Germinal center (tissue), 1 donor: ENCODE data around the gene ACOXL.

ENCODE experiments used
- DNase-seq: peaks from one replicate; pipeline ENCODE4 v3.0.0; 2012; ENCODE audit warnings: mixed read lengths, low spot score

ACOXL gene

DNA sequence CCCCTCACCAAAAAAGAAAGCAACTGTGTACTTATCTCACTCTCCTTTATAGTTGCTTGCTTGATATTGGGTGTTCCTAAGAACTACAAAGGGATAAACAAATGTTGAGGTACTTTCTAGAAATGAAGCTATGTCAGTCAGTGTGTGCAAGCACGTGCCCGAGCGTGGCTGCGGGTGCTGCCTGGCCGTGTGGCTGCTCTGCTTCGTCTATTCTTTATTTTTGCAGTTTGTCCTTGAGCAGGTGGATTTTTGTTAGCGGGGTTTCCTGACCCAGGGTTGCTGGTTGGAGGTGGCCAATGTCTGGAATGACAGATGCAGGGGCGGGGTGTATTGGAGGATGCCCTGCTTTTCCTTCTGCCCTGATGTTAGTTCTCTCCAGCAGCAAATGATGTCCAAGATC lies 62.6 kb downstream of the ACOXL start:
- no peak for DNase-seq

DNA sequence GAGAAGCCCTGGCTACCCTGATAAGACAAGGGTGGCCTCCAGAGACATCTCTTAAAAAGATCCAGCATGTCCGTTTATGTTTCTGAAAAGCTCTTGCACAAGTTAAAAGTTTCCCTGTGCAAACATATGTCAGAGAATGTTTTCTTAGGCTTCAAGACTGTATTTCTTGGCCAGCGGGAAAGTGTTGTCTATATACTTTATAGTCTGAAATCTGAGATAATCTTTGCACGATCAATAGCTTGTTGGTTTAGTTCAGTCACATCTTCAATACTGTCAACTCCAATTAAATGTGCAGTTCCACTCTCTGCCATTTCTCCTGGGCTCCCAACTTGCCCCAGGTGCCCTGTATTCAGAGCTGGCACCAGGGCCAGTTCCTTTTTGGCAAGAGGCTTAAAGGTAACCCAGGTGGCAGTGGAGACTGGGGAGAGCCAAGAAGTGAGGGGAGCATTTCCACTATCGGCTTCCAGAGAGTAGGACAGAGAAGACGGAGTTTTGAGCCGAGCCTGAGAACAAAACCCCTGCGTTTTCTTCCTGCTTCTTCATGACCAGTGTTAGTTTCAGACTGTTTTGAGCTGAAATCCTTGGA lies 64.4 kb downstream of the ACOXL start:
- no peak for DNase-seq

DNA sequence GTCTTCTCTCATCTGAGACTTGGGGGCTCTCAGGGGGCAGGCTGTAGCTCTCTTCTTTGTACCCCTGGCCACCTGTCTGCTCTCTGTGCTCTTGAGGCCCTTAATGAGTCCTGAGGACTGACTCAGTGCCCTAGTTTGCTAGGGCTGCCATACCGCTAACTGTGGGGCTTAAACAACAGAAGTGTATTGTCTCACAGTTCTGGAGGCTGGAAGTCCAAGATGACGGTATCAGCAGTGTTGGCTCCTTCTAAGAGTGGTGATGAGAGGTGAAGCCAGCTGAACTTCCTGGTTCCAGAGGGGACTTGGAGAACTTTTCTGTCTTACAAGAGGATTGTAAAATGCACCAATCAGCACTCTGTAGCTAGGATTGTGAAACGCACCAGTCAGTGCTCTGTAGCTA lies 67.0 kb downstream of the ACOXL start:
- DNase-seq, result no peak

DNA sequence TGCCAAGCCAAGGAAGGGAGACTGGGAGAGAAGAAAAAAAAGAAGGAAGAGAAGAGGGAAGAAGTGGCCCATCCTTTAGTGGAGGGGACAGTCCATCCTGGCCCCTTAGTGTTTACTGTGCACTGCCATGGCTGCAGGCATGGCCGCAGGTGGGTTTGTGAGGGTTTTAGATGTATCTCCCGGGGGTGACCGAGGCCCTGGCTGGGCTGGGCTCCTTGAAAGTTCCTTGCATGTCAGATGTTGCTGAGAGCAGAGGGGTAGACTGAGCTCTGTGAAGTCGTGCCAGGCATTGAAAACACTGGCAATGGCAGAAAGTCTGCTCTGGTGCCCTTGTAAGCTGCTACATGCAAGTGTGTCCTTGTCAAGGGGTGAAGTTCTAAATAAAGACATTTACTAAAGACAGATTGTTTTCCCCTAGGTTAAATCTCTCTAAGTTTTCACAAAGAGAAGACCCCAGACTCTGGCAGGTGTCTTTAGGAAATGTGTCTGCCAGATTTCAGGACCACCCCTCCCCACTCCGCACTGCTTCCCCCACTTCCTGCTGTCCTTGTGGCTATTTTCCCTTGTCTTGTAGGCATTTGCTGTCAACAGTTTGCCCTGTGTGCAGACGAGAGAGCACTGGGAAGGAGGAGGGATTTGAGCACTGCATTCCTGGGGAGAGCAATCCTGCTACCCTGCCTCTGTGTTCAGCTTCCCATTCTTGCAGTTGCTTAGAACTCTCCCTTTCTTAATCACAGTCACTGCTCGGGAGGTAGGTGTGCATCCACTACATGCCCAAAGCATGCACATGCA lies 68.4 kb downstream of the ACOXL start:
- DNase-seq, result no peak

DNA sequence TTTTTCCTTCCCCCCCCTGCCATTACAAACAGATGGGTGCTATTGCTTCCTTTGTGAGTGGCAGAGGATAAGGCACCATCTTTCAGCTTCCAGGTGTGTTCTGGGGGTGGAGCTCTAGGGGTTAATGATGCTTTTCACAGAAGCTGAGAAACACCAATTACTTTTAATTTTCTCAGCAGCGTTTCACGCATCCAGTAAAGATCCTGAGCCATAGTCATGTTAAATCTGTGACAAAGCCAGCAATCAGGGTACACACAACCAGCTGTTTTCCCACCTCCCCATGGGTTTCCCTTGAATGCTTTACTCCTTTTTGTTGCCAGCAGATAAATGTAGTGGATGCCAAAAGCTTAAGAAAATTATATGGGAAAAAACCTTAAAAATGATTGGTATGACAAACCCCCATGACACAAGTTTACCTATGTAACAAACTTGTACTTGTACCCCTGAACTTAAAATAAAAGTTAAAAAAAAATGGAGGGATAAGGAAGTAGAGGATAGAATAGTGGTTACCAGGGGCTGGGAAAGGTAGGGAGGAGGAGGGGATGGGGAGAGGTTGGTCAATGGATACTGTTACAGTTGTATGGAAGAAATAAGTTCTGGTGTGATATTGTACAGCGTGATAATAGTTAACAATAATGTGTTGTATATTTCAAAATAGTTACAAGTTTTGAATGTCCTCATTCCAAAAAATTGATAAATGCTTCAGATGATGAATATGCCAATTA lies 70.0 kb downstream of the ACOXL start:
- no peak for DNase-seq

DNA sequence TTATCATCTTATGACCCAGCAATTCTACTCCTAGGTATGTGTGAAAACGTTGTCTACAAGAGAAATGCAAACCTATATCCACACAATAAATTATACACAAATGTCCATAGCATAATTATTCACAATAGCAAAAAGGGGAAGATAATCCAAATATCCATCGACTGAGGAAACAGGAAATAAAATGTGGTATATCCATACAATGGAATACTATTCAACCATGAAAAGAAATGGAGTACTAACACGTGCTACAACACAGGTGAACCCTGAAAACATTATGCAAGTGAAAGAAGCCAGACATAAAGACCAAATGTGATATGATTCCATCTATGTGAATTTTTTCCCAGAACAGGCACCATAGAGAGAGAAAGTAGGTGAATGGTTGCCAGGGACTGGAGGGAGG lies 72.1 kb downstream of the ACOXL start:
- DNase-seq, result no peak

DNA sequence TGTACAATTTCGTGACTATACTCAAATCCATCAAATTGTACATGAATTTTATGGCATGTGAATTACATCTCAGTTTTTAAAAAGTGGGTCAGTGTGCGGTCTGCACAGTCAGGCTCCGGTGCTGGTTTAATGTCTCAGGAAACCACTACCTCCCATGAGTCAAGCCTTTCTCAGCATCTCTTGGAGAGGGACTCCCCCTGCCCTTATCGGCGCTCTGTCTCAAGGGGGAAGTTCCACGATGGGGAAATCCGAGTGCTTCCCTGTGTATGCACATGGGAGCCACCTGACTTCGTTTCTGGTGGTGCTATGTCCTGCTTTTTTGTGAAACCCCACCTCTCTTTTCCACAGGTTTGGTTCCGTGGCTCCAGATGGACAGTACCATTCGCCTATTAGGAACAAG lies 72.5 kb downstream of the ACOXL start:
- peak; percentile 20 for DNase-seq

DNA sequence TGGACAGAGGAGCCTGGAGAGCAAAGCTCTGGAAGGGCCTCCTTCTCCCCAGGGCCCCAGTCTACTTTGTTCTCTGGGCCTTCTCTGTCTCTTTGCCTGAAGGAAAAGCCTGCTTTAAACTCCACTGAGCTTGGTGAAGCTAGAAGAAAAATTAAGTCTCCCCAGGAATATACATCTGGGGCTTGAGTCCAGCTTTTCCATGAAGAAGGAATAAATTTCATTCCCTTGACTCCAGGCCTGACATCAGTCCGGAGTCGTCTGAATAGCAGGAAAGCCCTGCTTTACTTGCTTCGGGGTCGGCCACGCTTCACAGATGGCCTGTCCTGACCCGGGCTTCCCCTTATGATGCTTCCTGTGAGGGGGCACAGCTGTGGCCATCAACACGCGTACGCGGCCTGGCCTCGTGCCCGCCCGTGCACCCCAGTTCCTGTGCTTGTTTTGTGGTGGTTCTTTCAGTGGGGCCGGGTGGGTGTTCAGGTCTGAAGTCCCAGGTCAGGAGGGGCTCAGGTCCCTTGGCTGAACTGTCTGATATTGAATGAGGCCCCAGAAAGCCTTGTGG lies 73.6 kb downstream of the ACOXL start:
- peak; percentile 19 for DNase-seq

DNA sequence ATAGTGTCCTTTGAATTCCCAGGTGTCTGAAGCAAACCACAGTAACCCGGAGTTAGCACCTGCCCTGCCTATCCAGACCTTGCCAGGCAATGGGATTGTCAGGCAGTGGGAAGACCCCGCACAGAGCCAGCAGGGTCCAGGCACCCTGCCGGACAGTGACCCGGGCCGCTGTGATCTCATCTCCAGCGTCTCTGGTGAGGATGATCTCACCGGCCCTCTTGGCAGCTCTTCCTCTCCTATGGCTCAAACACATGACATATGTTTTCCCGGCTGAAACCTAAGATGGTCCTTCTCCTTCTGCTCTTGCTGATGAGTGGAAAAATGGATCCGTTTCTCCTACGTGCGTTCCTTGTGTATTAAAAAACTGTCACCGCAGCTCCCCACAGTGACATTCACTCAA lies 75.1 kb downstream of the ACOXL start:
- no peak for DNase-seq

DNA sequence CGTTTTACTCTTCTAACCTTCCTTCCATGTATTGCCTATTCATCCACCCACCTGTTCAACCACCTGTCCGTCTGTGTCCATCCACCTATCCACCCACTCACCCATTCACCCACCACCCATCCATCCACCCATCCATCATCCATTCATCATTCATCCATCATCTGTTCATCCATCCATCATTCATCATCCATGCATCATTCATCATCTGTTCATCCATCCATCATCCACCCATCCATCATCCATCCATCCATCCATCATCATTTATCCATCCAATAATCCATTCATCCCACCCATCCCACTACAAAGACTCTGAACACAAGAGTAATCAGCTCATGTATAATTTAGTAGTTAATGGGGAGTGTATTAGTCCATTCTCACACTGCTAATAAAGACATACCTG lies 78.0 kb downstream of the ACOXL start:
- DNase-seq, result no peak

DNA sequence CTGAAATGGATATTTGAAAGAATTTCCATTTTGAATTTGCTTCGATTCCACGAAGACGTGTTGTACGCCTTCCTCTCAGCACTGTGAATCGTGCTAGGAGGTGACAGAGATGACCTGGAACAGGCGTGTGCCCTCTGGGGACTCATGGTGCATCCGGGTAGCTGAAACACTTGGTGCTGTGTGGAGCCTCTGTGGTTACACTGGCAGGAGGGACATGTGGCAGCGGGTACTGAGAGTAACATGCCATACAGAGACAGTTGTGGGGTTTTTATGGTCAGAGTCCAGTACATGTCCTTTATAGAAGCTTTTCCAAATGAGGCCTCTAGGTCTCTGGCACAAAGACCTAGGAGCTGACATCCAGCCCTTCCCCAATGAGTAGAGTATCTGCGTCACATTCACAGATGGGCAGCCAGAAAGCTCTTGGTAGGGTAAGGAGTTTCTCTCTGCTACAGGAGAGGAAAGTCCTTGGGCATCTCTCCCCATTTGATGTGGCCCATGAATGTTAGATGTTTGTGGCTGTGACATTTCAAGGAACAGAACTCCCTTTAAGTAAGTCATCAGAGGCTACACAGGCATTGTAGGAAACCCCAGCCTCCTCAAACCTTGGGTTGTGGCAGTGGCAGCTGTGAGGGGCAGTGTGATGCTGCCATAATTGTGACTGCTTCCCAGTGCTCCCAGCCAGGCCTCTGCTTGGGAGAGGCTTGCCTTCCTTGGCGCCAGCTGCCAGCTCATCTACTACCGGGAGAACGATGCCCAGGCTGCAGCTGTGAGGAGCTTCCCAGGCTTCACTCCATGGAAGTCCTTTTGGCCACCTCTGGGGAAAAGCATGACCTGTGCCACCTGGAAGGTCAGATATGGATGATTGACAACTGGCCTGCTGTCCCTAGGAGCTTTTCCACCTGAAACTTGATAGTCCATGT lies 80.6 kb downstream of the ACOXL start:
- DNase-seq, result no peak

DNA sequence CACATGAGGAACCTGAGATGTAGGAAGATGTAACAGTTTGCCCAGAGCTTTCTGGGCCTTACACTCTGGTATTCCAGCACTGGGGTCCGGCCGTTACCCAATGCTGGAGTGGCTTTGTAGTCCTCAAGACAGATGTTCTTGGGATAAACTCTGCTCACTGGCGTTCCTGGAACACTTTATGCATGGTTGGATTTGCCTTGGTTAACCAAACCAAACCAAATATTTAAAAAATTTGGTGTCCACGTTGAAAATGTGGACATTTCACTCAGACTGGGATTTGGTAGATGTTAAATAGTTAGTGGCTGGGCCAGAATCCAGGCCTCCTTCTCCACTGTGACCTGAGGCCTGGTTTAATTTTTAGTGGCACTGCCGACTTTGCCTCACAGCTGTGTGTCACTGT lies 81.5 kb downstream of the ACOXL start:
- DNase-seq, result no peak

DNA sequence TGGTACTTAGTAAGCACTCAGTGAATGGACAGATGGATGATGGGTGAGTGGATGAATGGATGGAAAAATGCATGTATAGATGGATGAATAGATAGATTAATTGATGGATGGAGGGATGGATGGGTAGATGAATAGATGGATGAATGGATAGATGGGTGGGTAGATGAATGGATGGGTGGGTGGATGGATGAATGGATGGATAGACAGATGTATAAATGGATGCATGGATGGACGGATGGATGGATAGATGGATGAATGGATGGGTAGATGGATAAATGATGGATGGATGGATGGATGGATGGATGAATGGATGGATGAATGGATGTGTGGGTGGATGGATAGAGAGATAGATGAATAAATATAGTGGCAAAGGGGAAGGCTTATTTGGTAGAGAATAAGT lies 83.6 kb downstream of the ACOXL start:
- DNase-seq, result no peak

DNA sequence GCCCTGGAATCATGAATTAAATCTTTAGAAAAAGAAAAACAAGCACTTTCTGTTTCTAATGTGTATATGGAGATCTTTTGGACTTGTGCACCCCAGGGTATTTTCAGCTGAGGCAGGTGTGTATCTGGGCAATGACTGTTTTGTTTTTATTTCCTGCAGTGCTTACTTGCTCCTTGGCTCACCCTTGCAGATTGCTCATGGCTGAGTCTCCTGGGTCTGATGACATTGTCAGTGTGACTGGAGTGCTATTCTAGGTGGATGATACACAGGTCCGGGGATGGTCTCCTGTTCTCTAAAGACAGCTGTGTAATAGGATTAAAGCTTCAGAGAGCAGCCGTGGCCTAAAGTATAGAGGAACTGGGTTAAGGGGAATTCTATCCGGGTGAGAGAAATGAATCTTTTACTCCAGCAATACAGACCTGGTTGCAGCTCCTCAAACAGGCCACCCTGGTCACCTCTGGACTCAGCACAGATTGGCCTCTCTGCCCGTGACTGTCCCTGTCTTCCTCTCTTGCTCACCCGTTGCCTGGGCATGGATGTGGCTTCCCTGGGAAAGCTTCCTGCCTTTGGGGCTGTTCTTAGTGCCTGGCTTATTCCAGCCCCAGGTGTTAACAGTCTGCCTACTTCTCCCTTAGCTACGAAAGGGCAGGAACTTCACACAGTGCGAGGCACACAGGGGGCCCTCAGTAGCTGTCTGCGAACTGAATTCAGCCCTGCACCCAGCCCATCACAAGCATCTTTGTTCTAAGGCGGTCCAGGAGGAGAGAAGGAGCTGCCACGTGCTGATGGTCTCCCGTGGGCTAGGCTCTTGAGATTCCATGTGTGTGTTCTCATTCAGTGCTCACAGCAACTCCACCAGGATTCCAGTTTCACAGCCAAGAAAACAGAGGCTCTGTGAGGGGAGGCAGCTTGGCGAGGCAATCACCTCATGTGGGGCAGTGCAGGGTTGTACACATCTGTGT lies 84.3 kb downstream of the ACOXL start:
- DNase-seq, result no peak

DNA sequence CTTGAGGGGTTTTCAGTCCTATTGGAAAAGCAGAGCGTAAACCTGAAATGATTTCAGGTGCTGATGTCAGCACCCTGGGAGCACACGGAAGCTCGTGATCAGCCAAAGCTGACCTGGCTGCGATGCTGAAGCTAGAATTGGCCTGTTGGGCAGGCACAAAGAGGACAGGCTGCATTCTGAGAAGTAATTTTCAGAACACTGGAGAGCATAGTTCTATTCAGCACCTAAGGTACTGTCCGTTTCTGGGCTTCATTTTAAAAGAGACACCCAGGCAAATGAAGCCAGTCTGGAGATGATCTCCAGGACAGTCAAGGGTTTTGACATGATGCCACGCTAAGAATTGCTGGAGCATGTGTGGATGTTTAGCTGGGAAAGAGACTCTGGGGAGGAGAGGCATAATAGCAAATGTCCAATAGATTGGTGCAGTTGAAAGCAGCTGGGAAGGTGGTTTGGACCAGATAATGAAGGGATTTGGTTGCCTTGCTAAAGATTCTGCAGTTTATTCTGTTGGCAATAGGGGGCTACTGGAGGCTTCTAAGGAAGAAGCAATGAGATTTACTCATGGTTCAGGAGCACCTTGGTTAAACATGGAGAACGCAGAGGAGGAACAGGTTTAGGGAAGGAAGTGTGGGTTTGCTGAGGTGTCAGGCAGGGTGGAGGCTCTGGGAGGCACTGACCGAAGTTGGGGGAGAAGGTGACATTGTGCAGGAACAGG lies 86.6 kb downstream of the ACOXL start:
- DNase-seq, result no peak

DNA sequence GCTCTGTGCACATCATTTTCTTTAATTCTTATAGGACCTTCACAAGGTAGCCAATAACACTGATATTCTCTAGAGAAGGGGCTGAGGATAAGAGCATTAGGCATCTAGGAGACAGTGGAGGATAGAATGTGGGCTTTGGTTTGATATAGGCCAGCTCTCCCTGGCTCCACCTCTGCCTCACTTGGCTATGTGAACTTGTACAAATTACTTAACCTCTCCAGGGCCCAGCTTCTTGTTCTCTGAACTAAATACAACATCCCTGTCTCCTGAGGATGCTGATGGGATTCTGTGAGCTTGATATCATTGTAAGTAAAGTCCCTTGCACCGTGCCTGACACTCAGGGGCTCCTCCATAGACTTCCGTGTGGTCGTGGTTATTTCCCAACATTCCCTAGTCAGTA lies 87.3 kb downstream of the ACOXL start:
- no peak for DNase-seq

DNA sequence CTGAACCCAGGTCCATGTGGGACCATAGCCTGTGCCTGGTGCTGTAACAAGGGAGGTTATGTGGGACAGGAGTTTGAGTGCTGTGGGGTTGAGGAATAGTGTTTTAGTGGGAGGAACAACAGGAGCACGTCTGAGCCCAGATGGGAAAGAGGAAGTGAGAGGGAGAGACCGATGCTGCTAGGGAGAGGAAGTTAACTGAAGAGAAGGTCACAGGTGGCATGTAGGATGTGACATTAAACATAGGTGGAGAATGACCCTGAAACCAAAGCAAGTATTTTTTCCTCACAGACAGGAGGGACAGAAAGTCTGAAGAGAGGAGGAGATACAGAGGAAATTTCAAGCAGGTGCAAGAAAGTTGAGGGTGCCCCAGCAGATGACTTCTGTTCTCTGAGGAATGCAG lies 87.8 kb downstream of the ACOXL start:
- DNase-seq, result peak; percentile 40

DNA sequence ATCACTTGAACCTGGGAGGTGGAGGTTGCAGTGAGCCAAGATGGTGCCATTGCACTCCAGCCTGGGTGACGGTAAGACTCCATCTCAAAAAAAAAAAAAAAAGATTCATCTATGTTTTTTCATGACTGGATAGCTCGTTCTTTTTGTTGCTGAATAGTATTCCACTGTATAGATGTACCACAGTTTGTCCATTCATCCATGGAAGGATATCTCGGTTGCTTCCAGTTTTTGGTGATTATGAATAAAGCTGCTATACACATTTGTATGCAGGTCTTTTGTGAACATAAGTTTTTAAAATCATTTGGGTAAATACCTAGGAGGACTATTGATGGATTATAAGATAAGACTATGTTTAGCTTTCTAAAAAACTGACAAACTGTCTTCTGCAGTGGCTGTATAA lies 90.8 kb downstream of the ACOXL start:
- no peak for DNase-seq

DNA sequence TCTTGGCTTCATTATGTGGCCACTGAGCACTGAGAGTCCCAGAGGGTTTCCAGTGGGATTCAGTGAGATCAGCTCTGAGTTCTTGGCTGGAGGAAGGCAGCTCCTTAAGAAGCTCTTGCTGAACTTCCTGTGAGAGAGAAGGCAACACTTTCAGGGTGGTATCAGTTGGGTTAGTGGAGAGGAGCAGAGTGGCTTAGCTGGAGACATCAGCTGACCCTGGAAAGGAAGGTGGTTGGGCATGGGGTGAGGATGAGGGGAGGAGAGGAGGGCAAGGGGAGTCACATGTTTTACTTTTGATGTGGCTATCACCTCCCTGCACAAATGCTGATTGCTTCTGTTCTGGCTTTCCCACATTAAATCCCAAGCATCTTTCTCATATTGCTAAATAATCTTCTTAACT lies 95.1 kb downstream of the ACOXL start:
- DNase-seq, result no peak

DNA sequence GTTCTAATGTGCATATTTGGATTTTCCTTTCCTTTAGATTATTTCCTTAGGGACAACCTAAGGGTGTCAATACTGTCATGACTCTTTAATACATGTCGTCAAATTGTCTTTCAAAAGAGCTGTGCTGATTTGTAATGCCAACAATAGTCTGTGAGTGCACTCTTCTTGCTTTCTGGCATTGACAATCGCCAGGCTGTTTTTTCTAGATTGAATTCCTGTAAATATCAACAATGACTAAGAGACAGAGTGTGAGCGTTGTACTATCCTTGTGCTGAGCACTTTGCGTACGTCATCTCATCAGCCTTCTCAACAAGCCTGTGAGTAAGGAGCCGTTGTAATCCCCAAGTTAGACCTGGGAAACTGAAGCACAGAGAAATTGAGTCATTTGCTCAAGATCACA lies 96.0 kb downstream of the ACOXL start:
- DNase-seq, result no peak
